ENCODE results near the gene DDN.

The DDN gene

GRCh38 chr12:49026101-49026500 is 26.9 kb upstream of the DDN start:
- no peak overlapping the region for H3K4me3 ChIP-seq (replicated peaks; ENCODE audit: low read depth, low read length)
- DNase-seq (ENCODE audit: low read depth) = no peak
- no peak for TF ChIP-seq CTCF (IDR thresholded peaks at IDR 0.05; ENCODE audit: low read length, missing control alignments)

GRCh38 chr12:49025463-49025862 is 26.3 kb upstream of the DDN start:
- no peak overlapping the region for H3K4me3 ChIP-seq (replicated peaks; ENCODE audit: low read depth, low read length)
- TF ChIP-seq CTCF (IDR thresholded peaks at IDR 0.05; ENCODE audit: low read length, missing control alignments) = no peak
- DNase-seq (ENCODE audit: low read depth) = no peak

GRCh38 chr12:49024543-49024942 is 25.4 kb upstream of the DDN start:
- no peak overlapping the region for H3K4me3 ChIP-seq (replicated peaks; ENCODE audit: low read depth, low read length)
- DNase-seq (ENCODE audit: low read depth) = no peak
- TF ChIP-seq CTCF (IDR thresholded peaks at IDR 0.05; ENCODE audit: low read length, missing control alignments) = no peak

GRCh38 chr12:49023812-49024211 is 24.6 kb upstream of the DDN start:
- no peak for TF ChIP-seq CTCF (IDR thresholded peaks at IDR 0.05; ENCODE audit: low read length, missing control alignments)
- no peak overlapping the region for H3K4me3 ChIP-seq (replicated peaks; ENCODE audit: low read depth, low read length)
- DNase-seq (ENCODE audit: low read depth) = no peak

- DNase-seq (ENCODE audit: low read depth) = no peak
- H3K4me3 ChIP-seq (replicated peaks; ENCODE audit: low read depth, low read length) = no peak overlapping the region
- no peak for TF ChIP-seq CTCF (IDR thresholded peaks at IDR 0.05; ENCODE audit: low read length, missing control alignments)
Observed at GRCh38 chr12:49022558-49023178, 23.5 kb upstream of the DDN start.

GRCh38 chr12:49021292-49021915 is 22.2 kb upstream of the DDN start:
- H3K4me3 ChIP-seq (replicated peaks; ENCODE audit: low read depth, low read length) = no peak overlapping the region
- no peak for TF ChIP-seq CTCF (IDR thresholded peaks at IDR 0.05; ENCODE audit: low read length, missing control alignments)
- DNase-seq (ENCODE audit: low read depth) = no peak

GRCh38 chr12:49020441-49020840 is 21.3 kb upstream of the DDN start:
- H3K4me3 ChIP-seq (replicated peaks; ENCODE audit: low read depth, low read length) = no peak overlapping the region
- no peak for TF ChIP-seq CTCF (IDR thresholded peaks at IDR 0.05; ENCODE audit: low read length, missing control alignments)
- DNase-seq (ENCODE audit: low read depth) = no peak

Measured in fibroblast of pulmonary artery (primary cell).